ENCODE data around the gene MAP3K9.
"Not testable (repeated sequence)": the region's sequence is repeated elsewhere in the genome, so short reads cannot be mapped to it uniquely, and the experiment has no call there.

Gene MAP3K9

DNA sequence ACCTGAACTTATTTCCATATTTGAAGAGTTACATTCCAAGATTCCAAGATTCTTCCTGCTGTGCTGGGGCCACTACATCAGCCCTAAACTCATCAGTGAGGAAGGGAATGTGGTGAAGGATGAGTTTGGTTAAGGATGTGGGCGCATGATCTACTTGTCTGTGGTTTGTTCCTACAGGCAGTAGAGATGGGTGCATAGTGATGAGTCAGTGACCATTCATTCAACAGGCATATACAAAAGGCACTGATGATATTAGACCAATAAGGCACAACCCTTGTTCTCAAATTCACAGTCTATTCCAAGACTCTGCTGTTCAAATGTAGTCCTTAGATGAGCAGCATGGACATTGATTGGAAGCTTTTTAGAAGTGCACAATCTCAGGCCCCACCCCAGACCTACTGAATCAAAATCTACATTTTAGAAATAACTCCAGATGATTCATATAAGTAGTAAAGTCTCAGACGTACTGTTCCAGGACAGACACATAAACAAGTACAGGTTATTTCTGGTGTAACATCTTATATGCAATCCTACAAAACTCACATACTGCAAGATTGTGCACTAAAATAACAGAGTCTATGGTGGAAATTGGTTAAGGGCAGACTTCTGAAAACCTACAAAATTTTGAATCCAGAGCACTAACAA is 47.7 kb upstream of the MAP3K9 start:
- H3K79me2 ChIP-seq (ENCODE audit: insufficient read depth, low read length): no peaks in the 10 kb centered on the region
- H3K9ac ChIP-seq (ENCODE audit: low read length): no peak overlapping the region
- H3K9me2 ChIP-seq (replicated peaks; ENCODE audit: insufficient read depth, low read length): no peaks in the 10 kb centered on the region
- no peaks in the 10 kb centered on the region for H3F3A ChIP-seq (ENCODE audit: insufficient read depth)
- H2AFZ ChIP-seq (ENCODE audit: low read depth, low read length, severe bottlenecking): no peak overlapping the region
- H3K36me3 ChIP-seq (ENCODE audit: low read length): no peaks in the 10 kb centered on the region
- no peak overlapping the region for H3K4me2 ChIP-seq (ENCODE audit: low read depth, low read length, poor library complexity, severe bottlenecking)
- no peaks in the 10 kb centered on the region for H3K27me3 ChIP-seq (ENCODE audit: low read length)
- no peaks in the 10 kb centered on the region for H4K20me1 ChIP-seq (ENCODE audit: low read depth, low read length)
- H3K4me3 ChIP-seq (ENCODE audit: insufficient read depth, low read length, poor library complexity, severe bottlenecking): no peak overlapping the region
- TF ChIP-seq, protein P1, sequence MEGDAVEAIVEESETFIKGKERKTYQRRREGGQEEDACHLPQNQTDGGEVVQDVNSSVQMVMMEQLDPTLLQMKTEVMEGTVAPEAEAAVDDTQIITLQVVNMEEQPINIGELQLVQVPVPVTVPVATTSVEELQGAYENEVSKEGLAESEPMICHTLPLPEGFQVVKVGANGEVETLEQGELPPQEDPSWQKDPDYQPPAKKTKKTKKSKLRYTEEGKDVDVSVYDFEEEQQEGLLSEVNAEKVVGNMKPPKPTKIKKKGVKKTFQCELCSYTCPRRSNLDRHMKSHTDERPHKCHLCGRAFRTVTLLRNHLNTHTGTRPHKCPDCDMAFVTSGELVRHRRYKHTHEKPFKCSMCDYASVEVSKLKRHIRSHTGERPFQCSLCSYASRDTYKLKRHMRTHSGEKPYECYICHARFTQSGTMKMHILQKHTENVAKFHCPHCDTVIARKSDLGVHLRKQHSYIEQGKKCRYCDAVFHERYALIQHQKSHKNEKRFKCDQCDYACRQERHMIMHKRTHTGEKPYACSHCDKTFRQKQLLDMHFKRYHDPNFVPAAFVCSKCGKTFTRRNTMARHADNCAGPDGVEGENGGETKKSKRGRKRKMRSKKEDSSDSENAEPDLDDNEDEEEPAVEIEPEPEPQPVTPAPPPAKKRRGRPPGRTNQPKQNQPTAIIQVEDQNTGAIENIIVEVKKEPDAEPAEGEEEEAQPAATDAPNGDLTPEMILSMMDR (IDR thresholded peaks at IDR 0.05; ENCODE audit: insufficient read depth, low read length, poor library complexity, severe bottlenecking): no peak
- no peak for TF ChIP-seq EZH2phosphoT487 (conservative IDR thresholded peaks at IDR 0.05; ENCODE audit: low read length)
- H3K9me3 ChIP-seq (ENCODE audit: insufficient read depth, low read length): no peaks in the 10 kb centered on the region
- no peak overlapping the region for H3K27ac ChIP-seq (ENCODE audit: low read depth, low read length)

- TF ChIP-seq, protein P1 (IDR thresholded peaks at IDR 0.05; ENCODE audit: insufficient read depth, low read length, poor library complexity, severe bottlenecking): no peak
- no peak for TF ChIP-seq EZH2phosphoT487 (conservative IDR thresholded peaks at IDR 0.05; ENCODE audit: low read length)
- Histone ChIP-seq H3K4me2 (ENCODE audit: low read depth, low read length, poor library complexity, severe bottlenecking) (no peak overlapping the region), H3K9me3 (ENCODE audit: insufficient read depth, low read length) (no peaks in the 10 kb centered on the region), H3K9me2 (replicated peaks; ENCODE audit: insufficient read depth, low read length) (no peaks in the 10 kb centered on the region), H3K9ac (ENCODE audit: low read length) (no peak overlapping the region), H3K4me3 (ENCODE audit: insufficient read depth, low read length, poor library complexity, severe bottlenecking) (no peak overlapping the region), H3K36me3 (ENCODE audit: low read length) (no peaks in the 10 kb centered on the region), H3K27ac (ENCODE audit: low read depth, low read length) (no peak overlapping the region), H2AFZ (ENCODE audit: low read depth, low read length, severe bottlenecking) (no peak overlapping the region), H3K79me2 (ENCODE audit: insufficient read depth, low read length) (no peaks in the 10 kb centered on the region), H3K27me3 (ENCODE audit: low read length) (no peaks in the 10 kb centered on the region), H3F3A (ENCODE audit: insufficient read depth) (no peaks in the 10 kb centered on the region), H4K20me1 (ENCODE audit: low read depth, low read length) (no peaks in the 10 kb centered on the region)
Measured at GRCh38 chr14:70855486-70855885, 46.2 kb upstream of the MAP3K9 start.

GRCh38 chr14:70853658-70854057 is 44.3 kb upstream of the MAP3K9 start:
- H3K27ac ChIP-seq (ENCODE audit: low read depth, low read length); H3K9me3 ChIP-seq (ENCODE audit: insufficient read depth, low read length); H3K27me3 ChIP-seq (ENCODE audit: low read length); H3K9me2 ChIP-seq (replicated peaks; ENCODE audit: insufficient read depth, low read length); H3K4me2 ChIP-seq (ENCODE audit: low read depth, low read length, poor library complexity, severe bottlenecking); H3K9ac ChIP-seq (ENCODE audit: low read length); H2AFZ ChIP-seq (ENCODE audit: low read depth, low read length, severe bottlenecking); H3K36me3 ChIP-seq (ENCODE audit: low read length); H3K4me3 ChIP-seq (ENCODE audit: insufficient read depth, low read length, poor library complexity, severe bottlenecking); H3K79me2 ChIP-seq (ENCODE audit: insufficient read depth, low read length); H4K20me1 ChIP-seq (ENCODE audit: low read depth, low read length); H3F3A ChIP-seq (ENCODE audit: insufficient read depth): not testable (repeated sequence)

DNA sequence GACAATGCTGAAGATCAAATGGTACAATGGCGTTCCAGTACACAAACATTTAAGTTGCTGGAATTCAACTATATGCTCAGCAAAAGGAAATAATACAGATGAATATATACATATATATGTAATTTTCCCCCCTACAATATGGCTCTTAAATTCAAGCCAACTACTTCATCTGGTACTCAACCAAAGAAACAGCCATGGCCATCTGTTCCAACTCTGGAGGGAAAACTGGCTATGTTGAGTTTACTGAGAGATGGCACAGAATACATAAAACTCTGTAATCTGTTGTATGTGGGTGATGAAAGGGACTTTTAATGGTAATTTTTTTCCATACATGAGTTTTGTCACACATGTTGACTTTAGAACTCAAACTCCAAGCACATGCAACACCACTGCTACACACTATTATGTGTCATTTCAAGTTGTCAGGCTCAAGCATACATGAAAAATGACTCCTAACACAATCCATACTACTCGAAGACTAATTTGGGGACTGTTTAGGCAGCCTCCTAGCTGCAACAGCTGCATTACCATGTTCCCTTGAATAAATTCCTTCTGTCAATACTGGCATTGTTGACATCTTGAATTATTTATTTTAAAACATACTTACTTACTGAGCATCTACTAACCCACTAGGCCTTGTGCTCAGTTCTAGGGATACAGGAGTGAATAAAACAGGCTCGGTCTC is 38.2 kb upstream of the MAP3K9 start:
- Histone ChIP-seq H3K4me2 (ENCODE audit: low read depth, low read length, poor library complexity, severe bottlenecking) (no peak overlapping the region), H3K36me3 (ENCODE audit: low read length) (no peaks in the 10 kb centered on the region), H3K9me3 (ENCODE audit: insufficient read depth, low read length) (no peaks in the 10 kb centered on the region), H3K79me2 (ENCODE audit: insufficient read depth, low read length) (no peaks in the 10 kb centered on the region), H3K9ac (ENCODE audit: low read length) (no peak overlapping the region), H3K27me3 (ENCODE audit: low read length) (no peaks in the 10 kb centered on the region), H2AFZ (ENCODE audit: low read depth, low read length, severe bottlenecking) (no peak overlapping the region), H3K9me2 (replicated peaks; ENCODE audit: insufficient read depth, low read length) (no peaks in the 10 kb centered on the region), H3K27ac (ENCODE audit: low read depth, low read length) (no peak overlapping the region), H3K4me3 (ENCODE audit: insufficient read depth, low read length, poor library complexity, severe bottlenecking) (no peak overlapping the region), H3F3A (ENCODE audit: insufficient read depth) (no peaks in the 10 kb centered on the region), H4K20me1 (ENCODE audit: low read depth, low read length) (no peaks in the 10 kb centered on the region)
- TF ChIP-seq, protein P1 (IDR thresholded peaks at IDR 0.05; ENCODE audit: insufficient read depth, low read length, poor library complexity, severe bottlenecking): no peak
- TF ChIP-seq EZH2phosphoT487 (conservative IDR thresholded peaks at IDR 0.05; ENCODE audit: low read length): no peak
